IPS-18a (cell line): ENCODE measurements around the gene CDC7.

Source experiments
- H3K27ac ChIP-seq: one replicate; pipeline ENCODE4 v1.5.1; 2013; ENCODE audit warnings: low read length
- H3K27me3 ChIP-seq: one replicate; pipeline ENCODE4 v1.6.1; 2013; ENCODE audit warnings: mild to moderate bottlenecking, low read length; ENCODE audit not compliant: control insufficient read depth, insufficient read depth
- H3K36me3 ChIP-seq: one replicate; pipeline ENCODE4 v1.6.1; 2013; ENCODE audit warnings: low read depth, low read length; ENCODE audit not compliant: control insufficient read depth
- H3K4me1 ChIP-seq: one replicate; pipeline ENCODE4 v1.6.1; 2013; ENCODE audit warnings: low read depth, low read length; ENCODE audit not compliant: control insufficient read depth
- H3K4me3 ChIP-seq: one replicate; pipeline ENCODE4 v1.5.1; 2013; ENCODE audit warnings: low read length
- H3K9ac ChIP-seq: one replicate; pipeline ENCODE4 v1.6.1; 2013; ENCODE audit warnings: mild to moderate bottlenecking, low read length, moderate library complexity
- H3K9me3 ChIP-seq: one replicate; pipeline ENCODE4 v1.6.1; 2013; ENCODE audit warnings: low read depth, low read length; ENCODE audit not compliant: control insufficient read depth

CDC7 gene

DNA sequence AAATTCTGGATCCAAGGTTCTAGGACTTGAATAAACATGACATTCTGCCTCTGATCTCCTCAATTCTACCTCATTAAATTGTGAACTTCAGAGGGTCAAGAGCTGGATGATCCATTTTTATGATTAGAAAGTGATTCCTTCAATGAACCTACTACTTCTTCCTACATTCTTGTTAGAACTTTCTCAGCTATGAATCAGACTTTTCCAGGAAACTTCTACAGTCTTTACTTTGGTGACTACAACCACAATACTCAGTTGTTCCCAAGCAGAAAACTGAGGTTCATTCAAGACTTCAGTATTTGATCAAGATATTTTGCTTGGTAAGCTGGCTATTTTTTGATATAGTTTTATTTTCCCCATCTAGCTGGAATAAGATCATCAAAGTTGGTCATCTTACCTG, 51.4 kb downstream of the CDC7 start:
- no peak overlapping the region for H3K4me3 ChIP-seq
- H3K9me3 ChIP-seq, result no peaks in the 10 kb centered on the region
- H3K27me3 ChIP-seq, result no peaks in the 10 kb centered on the region
- H3K27ac ChIP-seq, result no peak overlapping the region
- H3K9ac ChIP-seq, result no peak overlapping the region
- H3K36me3 ChIP-seq, result no peaks in the 10 kb centered on the region
- H3K4me1 ChIP-seq, result no peaks in the 10 kb centered on the region

DNA sequence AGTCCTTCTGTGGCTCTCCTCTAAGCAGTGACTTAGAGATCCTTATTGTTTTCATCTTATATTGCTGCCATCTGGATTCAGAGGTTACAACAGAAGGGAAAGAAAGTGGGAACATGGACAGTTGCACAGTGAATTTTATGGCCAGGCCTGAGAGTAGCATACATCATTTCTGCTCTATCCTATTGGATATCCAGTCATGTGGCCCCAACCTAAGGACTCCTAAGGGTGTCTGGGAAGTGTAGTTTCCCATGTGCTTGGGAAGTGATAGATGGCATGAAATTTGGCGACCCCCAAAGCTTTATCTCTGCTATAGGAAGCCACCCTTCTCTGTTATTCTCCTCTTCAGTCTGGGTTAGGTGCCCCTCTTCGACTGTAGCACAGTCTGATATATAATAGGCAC, 51.9 kb downstream of the CDC7 start:
- Histone ChIP-seq H3K36me3 (no peaks in the 10 kb centered on the region), H3K4me3 (no peak overlapping the region), H3K9ac (no peak overlapping the region), H3K27ac (no peak overlapping the region), H3K4me1 (no peaks in the 10 kb centered on the region), H3K27me3 (no peaks in the 10 kb centered on the region), H3K9me3 (no peaks in the 10 kb centered on the region)

DNA sequence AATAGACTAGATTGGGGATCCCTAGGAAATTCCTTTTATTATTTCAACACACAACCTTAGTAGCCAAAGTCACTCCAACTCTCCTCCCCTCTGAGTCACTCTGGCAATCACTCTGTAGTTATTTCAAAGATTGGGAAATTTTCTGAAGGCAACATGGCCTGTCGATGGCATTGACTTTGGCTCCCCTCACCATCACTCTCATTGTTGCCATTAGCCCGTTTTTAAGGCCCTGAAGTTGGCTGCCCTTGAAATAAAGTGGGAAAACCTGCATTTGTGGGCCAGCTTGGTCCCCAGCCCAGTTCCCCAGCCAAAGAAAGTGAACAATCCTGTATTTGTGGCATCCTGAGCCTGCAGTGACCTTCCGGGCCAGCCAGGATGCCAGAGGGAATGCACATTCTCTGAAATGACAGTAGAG, 52.5 kb downstream of the CDC7 start:
- Histone ChIP-seq H3K27me3 (no peaks in the 10 kb centered on the region), H3K27ac (no peak overlapping the region), H3K9ac (no peak overlapping the region), H3K36me3 (no peaks in the 10 kb centered on the region), H3K9me3 (no peaks in the 10 kb centered on the region), H3K4me1 (no peaks in the 10 kb centered on the region), H3K4me3 (no peak overlapping the region)

DNA sequence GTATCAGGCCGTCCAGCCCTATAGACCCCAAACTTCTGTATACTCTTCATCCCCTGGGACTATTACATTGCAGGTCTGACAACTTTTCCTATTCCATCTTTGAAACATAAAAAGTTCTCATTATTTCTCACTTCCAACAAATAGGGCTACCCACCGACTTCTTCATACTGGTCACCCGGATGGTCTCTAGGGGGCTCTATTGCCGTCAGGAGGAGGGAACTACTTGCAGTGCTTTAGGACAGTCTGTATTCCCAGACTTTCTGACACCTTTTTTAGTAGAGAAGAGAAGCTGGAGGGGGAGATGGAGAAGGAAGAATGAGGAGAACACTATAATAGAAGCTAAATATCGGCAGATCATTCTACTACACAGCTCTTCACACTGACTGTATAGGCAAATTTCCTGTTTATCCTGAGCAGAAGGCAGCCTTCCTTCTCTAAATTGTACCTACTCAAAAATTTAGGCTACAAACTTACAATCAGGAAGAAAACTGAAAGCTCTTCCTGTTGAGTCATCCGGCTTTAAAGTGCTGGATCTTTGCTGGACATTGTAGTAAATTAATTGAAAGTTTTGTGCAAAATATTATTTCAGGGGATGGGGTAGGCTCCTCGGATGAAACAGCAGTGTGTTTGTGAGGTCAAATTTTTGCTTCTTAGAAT, 54.6 kb downstream of the CDC7 start:
- no peaks in the 10 kb centered on the region for H3K9me3 ChIP-seq
- H3K4me3 ChIP-seq, result no peak overlapping the region
- no peaks in the 10 kb centered on the region for H3K4me1 ChIP-seq
- no peaks in the 10 kb centered on the region for H3K27me3 ChIP-seq
- H3K27ac ChIP-seq, result no peak overlapping the region
- no peaks in the 10 kb centered on the region for H3K36me3 ChIP-seq
- no peak overlapping the region for H3K9ac ChIP-seq

DNA sequence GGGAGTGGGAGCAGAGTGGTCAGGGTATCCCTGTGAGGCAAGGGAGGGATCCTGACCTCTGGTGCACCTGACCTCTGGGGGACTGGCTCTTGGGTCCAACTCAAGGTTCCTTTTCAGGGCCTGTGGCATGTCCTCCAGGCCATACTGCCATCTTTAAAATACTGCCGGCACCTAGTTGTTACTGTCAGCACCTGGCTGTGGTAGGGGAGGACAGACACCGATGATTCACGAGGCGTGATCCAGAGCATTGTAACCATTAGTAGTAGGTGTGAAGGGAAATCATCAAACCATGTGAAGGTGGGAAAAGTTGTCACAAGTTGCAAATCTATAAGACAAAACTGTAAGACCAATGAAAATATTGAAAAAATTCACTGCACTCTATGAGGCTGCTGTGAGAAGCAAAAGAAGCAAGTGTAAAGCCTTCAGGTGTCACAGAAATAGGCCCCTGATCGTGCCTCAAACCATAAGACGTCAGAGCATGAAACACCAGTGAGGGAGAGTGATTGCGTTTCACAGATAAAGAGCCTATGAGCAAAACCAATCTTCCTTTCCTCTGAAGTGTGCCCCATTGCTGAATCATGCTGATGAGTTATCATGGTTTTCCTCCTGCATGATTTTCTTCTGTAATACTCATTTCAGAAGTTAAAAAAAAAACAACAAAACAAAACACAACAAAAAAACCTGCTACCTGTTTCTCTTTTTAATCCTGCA, 55.3 kb downstream of the CDC7 start:
- H3K27me3 ChIP-seq, result no peaks in the 10 kb centered on the region
- no peaks in the 10 kb centered on the region for H3K36me3 ChIP-seq
- H3K4me3 ChIP-seq, result no peak overlapping the region
- H3K27ac ChIP-seq, result no peak overlapping the region
- H3K4me1 ChIP-seq, result no peaks in the 10 kb centered on the region
- no peaks in the 10 kb centered on the region for H3K9me3 ChIP-seq
- H3K9ac ChIP-seq, result no peak overlapping the region

DNA sequence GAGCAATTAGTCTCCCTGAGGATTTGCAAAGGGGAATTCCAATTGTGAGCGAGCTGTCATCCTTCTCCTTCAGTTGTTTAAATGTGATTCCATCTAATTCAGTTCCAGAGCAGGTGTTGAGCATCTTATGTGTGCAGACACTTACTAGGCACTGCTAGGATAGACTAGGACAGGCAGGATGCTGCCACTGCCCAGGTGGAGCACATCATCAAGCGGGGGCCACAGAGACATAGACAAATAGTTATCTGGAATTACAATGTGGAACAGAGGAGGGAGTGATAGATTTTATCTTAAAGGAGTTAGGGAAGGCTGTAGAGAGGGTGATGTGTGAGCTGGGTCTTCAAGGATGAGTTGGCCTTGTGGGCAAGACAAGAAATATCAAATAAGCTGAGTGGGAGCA, 55.9 kb downstream of the CDC7 start:
- no peaks in the 10 kb centered on the region for H3K4me1 ChIP-seq
- no peaks in the 10 kb centered on the region for H3K27me3 ChIP-seq
- no peak overlapping the region for H3K27ac ChIP-seq
- H3K4me3 ChIP-seq, result no peak overlapping the region
- no peak overlapping the region for H3K9ac ChIP-seq
- H3K36me3 ChIP-seq, result no peaks in the 10 kb centered on the region
- no peaks in the 10 kb centered on the region for H3K9me3 ChIP-seq

DNA sequence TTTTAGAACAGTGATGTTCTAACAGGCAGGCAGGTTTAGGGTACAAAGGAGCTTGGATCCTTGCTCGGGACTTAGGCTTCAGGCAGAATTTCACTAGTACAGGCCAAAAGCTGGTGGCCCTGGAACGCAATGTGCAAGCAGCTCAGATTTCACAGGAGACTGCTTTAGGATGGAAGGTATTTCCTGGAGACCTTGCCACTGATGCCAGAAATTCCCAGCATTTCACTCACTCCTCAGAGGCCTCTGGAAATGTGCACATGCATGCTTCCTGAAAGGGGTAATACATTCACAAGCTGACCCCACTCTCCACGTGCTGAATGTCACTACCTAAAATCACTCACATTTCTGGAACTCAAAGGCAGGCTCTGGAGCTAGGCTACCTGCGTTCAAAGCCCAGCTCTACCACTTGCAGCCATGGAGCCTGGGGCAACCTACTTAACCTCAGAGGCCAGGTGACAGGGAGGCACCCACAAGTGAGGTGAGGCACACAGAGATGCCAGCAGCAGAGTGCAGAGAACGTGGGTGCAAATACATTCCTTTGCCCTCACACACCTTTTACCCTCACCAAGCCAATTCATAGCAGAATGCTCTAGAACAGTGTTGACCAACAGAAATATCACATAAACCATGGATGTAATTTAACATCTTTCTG, 56.5 kb downstream of the CDC7 start:
- H3K4me3 ChIP-seq, result no peak overlapping the region
- H3K9ac ChIP-seq, result no peak overlapping the region
- H3K27ac ChIP-seq, result no peak overlapping the region

DNA sequence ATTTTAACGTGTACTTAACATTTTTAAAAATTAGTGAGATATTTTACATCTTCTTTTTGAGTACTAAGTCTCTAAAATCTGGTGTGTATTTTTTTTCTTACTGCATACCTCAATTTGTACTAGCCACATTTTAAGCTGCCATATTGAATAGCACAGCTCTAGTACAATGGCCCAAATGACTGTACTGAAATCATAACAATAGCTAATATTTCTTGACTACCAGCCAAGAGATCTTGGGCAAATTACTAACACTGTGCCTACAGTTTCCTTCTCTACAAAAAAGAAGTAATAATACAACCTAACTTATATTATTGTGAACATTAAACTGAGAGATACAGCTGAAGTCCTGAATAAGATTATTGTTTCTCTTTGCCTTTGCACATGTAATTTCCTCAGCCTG, 57.2 kb downstream of the CDC7 start:
- Histone ChIP-seq H3K4me1 (no peaks in the 10 kb centered on the region), H3K9ac (no peak overlapping the region), H3K27me3 (no peaks in the 10 kb centered on the region), H3K27ac (no peak overlapping the region), H3K36me3 (no peaks in the 10 kb centered on the region), H3K9me3 (no peaks in the 10 kb centered on the region), H3K4me3 (no peak overlapping the region)

More for the DNA sequence above, 56.5 kb downstream of the CDC7 start:
- no peaks in the 10 kb centered on the region for H3K9me3 ChIP-seq
- H3K36me3 ChIP-seq, result no peaks in the 10 kb centered on the region
- H3K27me3 ChIP-seq, result no peaks in the 10 kb centered on the region
- no peaks in the 10 kb centered on the region for H3K4me1 ChIP-seq

DNA sequence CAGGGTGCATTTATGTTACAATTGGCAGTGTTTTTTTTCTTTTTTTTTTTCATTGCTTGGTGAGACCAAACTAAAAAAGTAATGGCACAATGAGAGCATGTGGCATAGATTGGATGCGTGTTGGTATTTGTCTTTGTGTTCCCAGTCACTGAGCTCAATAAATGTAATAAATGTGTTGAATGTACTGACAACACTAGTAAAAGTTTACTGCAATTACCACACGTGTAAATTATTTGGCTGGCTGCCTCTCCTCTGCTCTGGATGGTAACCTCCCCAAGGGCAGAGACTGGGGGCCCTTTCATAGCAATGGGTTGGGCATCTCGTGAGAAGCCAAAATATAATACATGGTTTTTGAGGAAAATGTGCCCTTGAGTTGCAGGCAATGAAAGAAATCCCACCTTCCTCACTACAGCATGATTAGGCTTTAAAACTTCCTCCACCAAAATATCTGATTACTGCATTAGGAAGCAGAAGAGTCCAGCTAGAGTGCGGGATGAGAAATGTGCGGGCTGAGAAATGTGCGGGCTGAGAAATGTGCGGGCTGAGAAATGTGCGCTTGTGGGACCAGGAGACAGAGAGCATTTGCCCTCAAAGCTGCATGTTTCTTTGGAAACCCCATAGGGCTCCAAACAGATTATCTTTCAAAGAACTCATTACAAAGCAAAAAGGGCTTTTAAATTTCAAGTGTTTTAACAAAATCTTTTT, 58.5 kb downstream of the CDC7 start:
- no peak overlapping the region for H3K9ac ChIP-seq
- no peaks in the 10 kb centered on the region for H3K4me1 ChIP-seq
- H3K27me3 ChIP-seq, result no peaks in the 10 kb centered on the region
- peaks cover 3% of the 10 kb centered on the region for H3K9me3 ChIP-seq
- no peak overlapping the region for H3K27ac ChIP-seq
- no peaks in the 10 kb centered on the region for H3K36me3 ChIP-seq
- no peak overlapping the region for H3K4me3 ChIP-seq

DNA sequence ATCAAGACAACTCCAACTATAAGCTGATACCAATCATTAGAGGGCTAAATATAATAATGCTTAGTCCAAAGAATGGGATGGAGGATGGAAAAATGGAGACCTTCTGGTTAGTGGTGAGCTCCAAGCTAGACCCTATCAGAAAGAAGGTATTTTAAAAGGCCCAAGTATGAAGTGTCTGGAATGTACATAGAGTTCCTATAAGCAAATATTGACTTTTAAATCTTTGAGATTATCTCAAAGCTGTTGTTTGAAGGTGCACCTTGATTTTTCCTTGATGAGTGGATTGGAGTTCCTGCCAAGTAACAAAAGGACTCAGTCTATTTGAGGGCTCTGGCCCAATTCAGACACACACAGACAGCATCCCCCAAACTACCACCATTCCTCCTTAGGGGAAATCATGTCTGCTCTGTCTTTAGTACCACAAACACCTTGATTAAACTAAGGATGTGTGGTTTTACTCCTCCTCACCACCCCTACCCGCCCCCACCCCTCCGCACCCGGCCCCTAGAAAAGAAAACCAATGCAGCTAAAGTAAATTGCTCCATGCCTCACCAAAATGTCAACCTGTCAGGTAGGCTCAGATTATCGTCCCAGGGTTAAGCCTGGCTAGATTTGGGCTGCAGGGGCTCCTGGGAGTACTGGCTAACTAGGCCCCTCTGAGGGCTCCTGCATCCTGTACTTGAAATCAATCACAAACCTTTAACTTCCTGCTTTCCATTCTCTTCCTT, 59.4 kb downstream of the CDC7 start:
- peaks cover 4% of the 10 kb centered on the region for H3K9me3 ChIP-seq
- H3K27ac ChIP-seq, result no peak overlapping the region
- peaks cover 5% of the 10 kb centered on the region for H3K4me1 ChIP-seq
- no peak overlapping the region for H3K9ac ChIP-seq
- no peak overlapping the region for H3K4me3 ChIP-seq
- no peaks in the 10 kb centered on the region for H3K36me3 ChIP-seq
- no peaks in the 10 kb centered on the region for H3K27me3 ChIP-seq
